ENCODE data around the gene FAM3D.
A peak's percentile ranks its signal among the peaks of the same experiment; 100 is the strongest.

The FAM3D gene

DNA sequence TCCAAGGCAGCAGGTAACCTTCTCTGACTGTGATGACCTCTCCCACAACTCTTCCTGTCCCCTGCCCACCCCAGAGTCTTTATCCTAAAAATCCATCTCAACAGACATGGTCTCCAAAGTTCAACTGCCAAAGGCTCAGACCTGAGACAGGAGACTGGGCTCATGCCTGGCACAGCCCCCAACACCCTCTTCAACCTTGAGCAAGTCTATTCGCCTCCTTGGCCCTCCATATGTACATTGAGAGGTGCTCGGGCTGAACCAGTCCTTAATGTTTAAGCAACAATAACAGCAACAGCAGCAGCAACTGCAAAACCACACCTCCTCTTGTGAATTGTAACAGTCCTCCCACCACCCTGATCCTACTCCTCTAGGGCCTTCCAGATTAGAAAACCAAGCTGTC is 9.9 kb downstream of the FAM3D start:
- DNase-seq (ENCODE audit: low read depth), result no peak

DNA sequence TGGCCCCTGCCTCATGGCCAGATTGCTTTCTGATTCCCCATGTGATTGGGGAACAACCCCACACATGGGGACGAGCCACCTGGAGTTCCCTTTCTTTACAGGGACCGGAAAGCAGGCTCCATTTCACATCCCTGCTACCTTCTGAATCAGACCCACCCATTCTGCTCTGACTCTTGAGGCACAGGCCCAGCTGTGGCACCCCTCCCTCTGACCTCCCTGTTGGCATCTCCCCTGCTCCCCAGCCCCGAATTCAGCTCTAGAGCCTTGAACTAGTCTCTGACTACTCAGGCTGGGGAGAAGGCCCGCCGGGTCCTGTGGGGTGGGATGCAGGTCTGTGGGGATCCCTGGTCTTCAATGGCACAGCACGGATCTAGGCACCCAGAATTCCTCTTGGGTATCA is 12.1 kb downstream of the FAM3D start:
- DNase-seq (ENCODE audit: low read depth), result no peak

DNA sequence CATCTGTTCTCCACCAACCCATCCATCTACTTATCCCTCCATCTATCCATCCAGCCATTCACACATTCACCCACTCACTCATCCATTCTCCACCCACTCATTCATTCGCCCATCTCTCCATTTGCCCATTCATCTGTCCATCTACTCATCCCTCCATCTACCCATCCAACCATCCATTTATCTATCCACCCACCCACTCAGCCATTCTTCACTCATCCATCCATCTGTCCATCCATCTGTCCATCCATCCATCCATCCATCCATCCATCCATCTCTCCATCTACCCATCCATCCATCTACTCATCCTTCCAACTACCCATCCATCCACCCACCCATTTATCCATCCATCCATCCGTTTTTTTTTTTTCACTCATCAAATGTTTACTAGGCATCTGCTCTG is 13.9 kb downstream of the FAM3D start:
- DNase-seq (ENCODE audit: low read depth), result no peak

- no peak for DNase-seq (ENCODE audit: low read depth)
These were observed 15.3 kb downstream of the FAM3D start for GRCh38 chr3:58651276-58651675.

GRCh38 chr3:58647381-58648141 is 19.0 kb downstream of the FAM3D start:
- no peak for DNase-seq (ENCODE audit: low read depth)

DNA sequence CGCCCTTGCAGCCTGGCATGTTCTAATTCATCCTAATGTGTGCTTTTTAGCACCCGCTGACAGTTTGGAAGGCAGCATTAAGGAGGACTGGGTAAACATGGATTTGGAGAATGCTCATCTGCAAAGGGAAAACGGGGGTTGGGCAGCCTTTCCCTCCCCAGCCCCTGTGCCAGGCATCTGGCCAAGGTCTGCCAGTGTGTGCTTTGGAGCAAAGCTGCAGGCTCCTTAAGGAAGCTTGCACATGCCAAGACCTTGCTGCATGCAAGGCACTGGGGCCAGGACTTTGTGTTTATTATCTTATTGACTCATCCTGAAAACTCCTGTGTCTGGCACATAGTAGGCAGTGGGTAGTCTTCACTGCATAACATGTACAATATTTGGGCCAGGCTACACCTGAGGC is 20.1 kb downstream of the FAM3D start:
- no peak for DNase-seq (ENCODE audit: low read depth)

GRCh38 chr3:58645726-58646125 is 20.8 kb downstream of the FAM3D start:
- DNase-seq (ENCODE audit: low read depth), result no peak

DNA sequence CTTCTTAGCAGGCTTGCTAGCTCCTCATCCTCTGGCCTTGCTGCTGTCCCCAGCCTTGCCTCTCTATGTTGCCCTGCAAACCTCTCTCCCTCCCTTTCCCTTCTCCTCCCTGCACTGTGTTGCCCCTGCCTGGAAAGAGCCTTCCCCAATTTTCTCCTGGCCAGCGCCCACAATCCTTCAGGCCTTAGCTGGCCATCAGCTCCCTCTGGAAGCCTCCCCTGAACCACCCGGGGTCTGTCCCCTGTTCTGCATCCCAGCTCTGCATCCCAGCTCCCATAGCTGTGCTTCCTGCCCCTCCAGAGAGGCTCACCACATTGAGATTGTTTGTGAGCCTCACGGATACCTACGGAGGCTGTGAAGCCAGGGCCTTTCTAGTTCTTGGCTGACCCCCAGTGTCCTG is 23.7 kb downstream of the FAM3D start:
- no peak for DNase-seq (ENCODE audit: low read depth)

GRCh38 chr3:58640700-58641372 is 25.7 kb downstream of the FAM3D start:
- peak; percentile 5 for DNase-seq (ENCODE audit: low read depth)

- DNase-seq (ENCODE audit: low read depth), result no peak
These were observed 26.7 kb downstream of the FAM3D start for GRCh38 chr3:58639842-58640241.

- no peak for DNase-seq (ENCODE audit: low read depth)
These were observed 27.6 kb downstream of the FAM3D start for GRCh38 chr3:58639001-58639400.

DNA sequence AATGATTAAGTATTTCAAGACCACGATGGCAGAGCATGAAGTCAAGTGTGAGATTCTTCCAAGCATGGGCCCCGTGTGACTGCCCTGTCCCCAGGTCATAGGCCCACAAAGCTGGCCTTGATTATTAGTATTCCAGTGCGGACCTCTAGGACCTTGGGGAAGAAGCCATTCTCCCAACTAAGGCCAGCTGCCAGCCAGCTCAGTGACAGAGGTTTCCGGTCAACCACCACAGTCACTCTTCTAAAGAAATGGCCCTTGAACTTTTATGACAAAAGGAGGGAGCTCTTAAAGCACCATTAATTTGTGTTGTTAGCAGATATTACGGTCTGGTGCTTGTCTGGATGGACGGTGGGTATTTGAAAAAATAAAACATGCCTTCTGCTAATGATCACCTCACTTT is 28.0 kb downstream of the FAM3D start:
- no peak for DNase-seq (ENCODE audit: low read depth)

- no peak for DNase-seq (ENCODE audit: low read depth)
These were observed 29.1 kb downstream of the FAM3D start for GRCh38 chr3:58637509-58637908.

- no peak for DNase-seq (ENCODE audit: low read depth)
These were observed 30.9 kb downstream of the FAM3D start for GRCh38 chr3:58635371-58636285.

GRCh38 chr3:58633157-58633865 is 33.3 kb downstream of the FAM3D start:
- no peak for DNase-seq (ENCODE audit: low read depth)

GRCh38 chr3:58631742-58632141 is 34.8 kb downstream of the FAM3D start:
- DNase-seq (ENCODE audit: low read depth), result no peak

DNA sequence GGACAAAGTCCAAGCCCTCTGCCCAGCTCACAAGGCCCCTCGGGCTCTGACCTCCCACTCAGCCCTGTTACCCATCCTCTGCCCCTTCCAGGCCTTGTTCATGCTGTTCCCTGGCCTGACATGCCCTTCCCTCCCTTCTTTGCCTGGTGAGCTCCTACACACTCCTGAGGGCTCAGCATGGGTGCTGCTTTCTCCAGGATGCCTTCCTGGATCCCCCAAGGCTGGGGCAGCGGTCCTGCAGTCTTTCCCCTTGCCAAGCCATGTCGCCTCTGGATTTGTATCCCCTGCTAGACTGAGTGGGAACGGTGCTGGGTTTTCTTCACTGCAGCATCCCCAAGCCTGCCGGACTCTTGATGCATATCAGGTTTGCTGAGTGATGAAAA is 35.9 kb downstream of the FAM3D start:
- DNase-seq (ENCODE audit: low read depth), result no peak

GRCh38 chr3:58630076-58630709 is 36.4 kb downstream of the FAM3D start:
- peak; percentile 37 for DNase-seq (ENCODE audit: low read depth)

- no peak for DNase-seq (ENCODE audit: low read depth)
These were observed 36.9 kb downstream of the FAM3D start for GRCh38 chr3:58629629-58630028.

- DNase-seq (ENCODE audit: low read depth), result no peak
These were observed 37.6 kb downstream of the FAM3D start for GRCh38 chr3:58628823-58629562.

GRCh38 chr3:58627941-58628340 is 38.6 kb downstream of the FAM3D start:
- DNase-seq (ENCODE audit: low read depth), result no peak
